ENCODE measurements around the gene NPTX1.

Gene NPTX1

GRCh38 chr17:80504686-80505413 is 28.4 kb upstream of the NPTX1 start:
- H3K27ac ChIP-seq: no peak overlapping the region
- no peak for DNase-seq (ENCODE audit: low read depth, low spot score)

- DNase-seq (ENCODE audit: low read depth, low spot score): no peak
- no peak overlapping the region for H3K27ac ChIP-seq
Observed at GRCh38 chr17:80503921-80504320, 27.5 kb upstream of the NPTX1 start.

DNA sequence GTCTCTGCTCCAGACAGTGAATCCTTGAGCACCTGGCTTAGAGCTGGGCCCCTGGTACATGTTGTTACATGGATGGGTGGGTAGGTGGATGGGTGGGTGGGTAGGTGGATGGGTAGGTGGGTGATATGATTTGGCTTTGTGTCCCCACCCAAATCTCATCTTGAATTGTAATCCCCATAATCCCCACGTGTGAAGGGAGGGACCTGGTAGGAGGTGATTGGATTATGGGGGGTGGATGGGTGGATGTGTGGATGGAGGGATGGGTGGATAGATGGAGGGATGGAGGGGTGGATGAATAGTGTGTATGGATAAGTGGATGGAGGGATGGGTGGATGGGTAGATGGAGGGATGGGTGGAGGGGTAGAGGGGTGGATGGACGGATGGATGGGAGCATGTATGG is 26.6 kb upstream of the NPTX1 start:
- DNase-seq (ENCODE audit: low read depth, low spot score): no peak
- no peak overlapping the region for H3K27ac ChIP-seq

DNA sequence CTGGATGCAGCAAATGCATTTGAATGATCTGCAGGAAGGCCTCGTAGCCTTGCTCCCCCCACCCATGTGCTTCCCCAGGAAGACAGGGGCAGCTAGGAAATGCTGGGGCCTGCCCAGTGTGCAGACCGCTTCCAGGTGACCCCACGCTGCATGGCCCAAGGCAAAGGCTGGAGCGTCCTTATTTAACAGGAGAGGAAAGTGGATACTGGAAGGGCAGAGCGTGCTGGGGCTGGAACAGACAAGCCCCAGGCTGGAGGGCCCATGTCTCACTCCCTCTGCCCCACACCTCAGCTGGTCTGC is 26.1 kb upstream of the NPTX1 start:
- no peak overlapping the region for H3K27ac ChIP-seq
- DNase-seq (ENCODE audit: low read depth, low spot score): no peak

DNA sequence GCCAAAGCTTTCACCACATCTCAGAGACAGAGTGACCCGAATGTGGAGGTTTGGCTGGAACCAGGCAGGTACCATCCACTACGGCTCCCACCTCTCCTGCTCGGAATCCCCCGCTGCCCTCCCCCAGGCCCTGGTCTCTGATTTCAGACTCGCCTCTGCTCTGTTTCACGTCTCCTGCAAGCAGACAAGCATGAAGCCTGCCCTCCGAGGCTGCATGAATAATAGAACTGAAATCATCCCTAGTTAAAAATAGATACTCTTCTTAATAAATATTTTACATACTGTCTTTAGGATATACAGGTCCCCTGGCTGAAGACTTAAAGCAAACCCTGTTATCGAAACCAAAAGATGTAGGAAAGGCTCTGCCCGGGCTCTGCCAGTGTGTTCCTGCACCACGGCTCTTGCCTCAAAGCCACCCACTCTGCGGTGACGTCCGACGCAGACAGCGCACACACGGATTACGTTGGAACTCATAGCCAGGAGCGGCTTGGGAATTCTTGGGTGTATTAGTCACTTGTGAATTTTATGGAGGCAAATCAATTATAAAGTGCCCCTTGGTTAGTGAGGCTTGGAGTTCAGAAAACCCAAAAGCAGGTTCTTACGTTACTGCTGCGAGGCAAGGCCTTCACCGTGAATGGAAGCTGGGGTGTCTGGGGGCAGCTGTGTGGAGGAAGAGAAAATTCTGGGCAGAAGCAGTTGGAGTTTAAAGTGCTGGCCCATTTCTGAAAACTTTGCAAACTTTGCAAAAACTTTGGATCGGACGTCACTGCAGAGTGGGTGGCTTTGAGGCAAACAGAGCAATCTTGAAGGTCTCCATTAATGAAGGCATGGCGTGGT is 25.6 kb upstream of the NPTX1 start:
- H3K27ac ChIP-seq: no peak overlapping the region
- no peak for DNase-seq (ENCODE audit: low read depth, low spot score)

GRCh38 chr17:80499961-80500665 is 23.7 kb upstream of the NPTX1 start:
- DNase-seq (ENCODE audit: low read depth, low spot score): no peak
- H3K27ac ChIP-seq: no peak overlapping the region

DNA sequence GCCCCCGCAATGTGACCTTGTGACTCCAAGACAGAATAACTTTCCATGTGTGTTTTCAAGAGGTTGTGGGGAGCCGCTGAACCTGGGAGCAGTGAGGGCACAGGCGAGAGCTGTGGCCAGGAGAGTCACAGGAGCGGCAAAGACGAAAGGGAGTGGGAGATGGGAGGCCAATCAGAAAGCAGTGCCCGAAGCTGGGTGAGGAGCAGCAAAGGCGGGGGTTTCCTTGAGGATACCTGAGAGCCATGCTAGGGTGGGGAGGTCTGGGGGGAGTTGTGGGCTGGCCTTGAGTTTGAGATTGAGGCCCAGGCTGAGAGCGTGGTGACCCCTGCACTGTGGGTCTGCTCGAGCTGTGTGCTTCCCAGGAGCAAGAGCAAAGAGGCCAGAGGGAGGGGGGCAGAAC is 23.2 kb upstream of the NPTX1 start:
- no peak for DNase-seq (ENCODE audit: low read depth, low spot score)
- H3K27ac ChIP-seq: no peak overlapping the region

DNA sequence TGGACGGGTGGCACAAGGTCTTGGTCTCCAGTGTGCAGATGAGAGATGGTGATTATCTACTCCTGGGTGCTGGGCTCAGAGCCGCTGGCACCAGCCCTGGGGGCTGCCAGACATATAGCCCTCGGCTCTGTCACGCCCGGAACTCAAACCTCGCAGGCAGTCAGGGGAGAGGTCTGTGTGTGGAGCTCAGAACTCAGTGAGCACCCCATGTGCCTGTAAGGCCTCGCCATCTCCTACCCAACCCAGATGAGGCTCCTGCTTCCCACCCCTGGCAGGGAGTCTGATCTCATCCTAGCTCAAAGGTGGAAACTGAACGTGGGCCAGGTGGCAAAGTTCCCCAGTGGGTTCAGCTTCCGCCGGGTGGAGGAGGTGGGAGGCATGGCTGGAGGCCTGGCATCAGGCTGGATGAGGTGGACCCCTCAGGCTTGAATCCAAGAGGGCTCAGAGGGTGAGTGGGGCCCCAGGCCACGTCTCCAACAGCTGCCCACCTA is 22.6 kb upstream of the NPTX1 start:
- H3K27ac ChIP-seq: no peak overlapping the region
- no peak for DNase-seq (ENCODE audit: low read depth, low spot score)

- no peak overlapping the region for H3K27ac ChIP-seq
- DNase-seq (ENCODE audit: low read depth, low spot score): no peak
Observed at GRCh38 chr17:80498242-80498919, 22.0 kb upstream of the NPTX1 start.

GRCh38 chr17:80497726-80498241 is 21.4 kb upstream of the NPTX1 start:
- H3K27ac ChIP-seq: no peak overlapping the region
- DNase-seq (ENCODE audit: low read depth, low spot score): no peak

- no peak for DNase-seq (ENCODE audit: low read depth, low spot score)
- H3K27ac ChIP-seq: no peak overlapping the region
Observed at GRCh38 chr17:80494547-80494946, 18.1 kb upstream of the NPTX1 start.

GRCh38 chr17:80492343-80493136 is 16.1 kb upstream of the NPTX1 start:
- no peak overlapping the region for H3K27ac ChIP-seq
- no peak for DNase-seq (ENCODE audit: low read depth, low spot score)

DNA sequence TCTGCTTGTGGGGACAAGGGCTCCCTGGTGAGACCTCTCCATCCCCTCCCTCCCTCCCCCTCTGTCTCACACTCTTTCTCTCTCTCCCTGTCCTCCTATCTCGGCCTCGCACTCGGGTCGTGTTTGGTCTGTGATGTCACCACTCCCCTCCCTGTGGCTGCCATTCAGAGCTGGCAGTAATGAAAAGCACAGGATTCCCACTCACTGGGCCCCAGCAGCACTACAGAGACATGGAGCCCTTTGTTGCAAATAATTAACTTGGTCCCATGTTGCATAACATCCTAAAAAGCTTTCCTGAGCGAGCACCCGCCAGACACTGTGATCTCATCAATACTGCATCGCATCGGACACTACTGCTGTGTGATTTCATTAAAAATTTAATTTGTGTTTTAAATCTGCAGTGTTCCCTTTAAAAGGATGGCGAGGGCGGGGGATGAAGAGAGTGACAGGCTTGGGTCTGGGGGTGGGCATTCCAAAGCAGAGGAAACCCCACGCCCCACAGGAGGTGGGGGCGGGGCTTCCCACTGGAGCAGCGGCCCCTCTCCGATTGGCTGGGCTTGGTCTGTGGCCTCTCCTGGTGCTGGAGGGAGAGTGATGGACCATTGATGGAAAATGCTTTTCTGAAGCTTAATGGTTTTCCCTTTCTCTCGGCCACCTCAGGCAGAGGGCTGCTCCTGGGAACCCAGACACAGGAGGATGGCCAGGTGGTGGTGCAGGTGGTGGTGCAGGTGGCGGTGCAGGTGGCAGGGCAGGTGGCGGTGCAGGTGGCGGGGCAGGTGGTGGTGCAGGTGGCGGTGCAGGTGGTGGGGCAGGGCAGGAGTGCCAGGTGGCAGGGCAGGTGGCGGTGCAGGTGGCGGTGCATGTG is 15.3 kb upstream of the NPTX1 start:
- DNase-seq (ENCODE audit: low read depth, low spot score): no peak

DNA sequence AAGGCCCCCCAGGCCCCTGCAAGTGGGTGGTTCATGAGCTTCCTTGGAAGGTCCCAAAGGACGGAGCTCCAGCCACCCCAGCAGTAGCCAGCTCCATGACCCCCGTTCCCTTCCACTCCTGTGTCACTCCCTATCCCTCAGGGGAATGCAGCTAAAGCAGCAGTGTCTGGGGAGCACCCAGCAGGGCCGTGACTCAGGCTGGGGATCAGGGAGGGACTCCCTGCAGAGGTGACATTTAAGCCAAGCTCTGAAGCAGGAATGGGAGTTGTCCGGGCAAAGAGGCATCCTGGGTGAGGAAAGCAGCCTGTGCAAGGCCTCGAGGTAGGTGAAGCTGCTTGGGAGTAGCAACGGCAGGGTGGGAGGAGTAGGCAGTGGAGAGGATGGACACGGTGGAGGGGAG is 11.1 kb upstream of the NPTX1 start:
- DNase-seq (ENCODE audit: low read depth, low spot score): no peak

More for the DNA sequence above, 15.3 kb upstream of the NPTX1 start:
- H3K27ac ChIP-seq: no peak overlapping the region

DNA sequence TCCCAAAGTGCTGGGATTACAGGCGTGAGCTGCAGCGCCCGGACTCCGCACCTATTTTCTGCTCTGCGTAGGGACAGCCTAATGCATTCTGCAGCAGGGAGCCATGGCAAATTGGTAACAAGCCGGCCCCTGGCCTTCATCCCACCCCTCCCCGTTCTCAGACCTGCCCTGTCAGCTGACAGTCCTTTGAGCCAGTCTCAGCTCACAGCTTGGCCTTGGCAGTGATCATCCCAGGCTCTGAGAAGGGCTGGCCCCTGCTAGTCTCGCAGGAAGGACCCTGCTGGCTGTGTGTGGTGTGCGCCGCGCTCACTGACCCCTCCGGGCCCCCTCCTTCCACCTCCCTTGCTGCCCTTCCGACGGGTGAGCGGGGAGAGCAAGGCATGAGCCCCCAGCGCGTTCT is 10.3 kb upstream of the NPTX1 start:
- no peak for DNase-seq (ENCODE audit: low read depth, low spot score)

More for the DNA sequence above, 11.1 kb upstream of the NPTX1 start:
- H3K27ac ChIP-seq: no peak overlapping the region

GRCh38 chr17:80485846-80486245 is 9.4 kb upstream of the NPTX1 start:
- H3K27ac ChIP-seq: no peak overlapping the region

More for the DNA sequence above, 10.3 kb upstream of the NPTX1 start:
- no peak overlapping the region for H3K27ac ChIP-seq

GRCh38 chr17:80482555-80483308 is 6.3 kb upstream of the NPTX1 start:
- H3K27ac ChIP-seq: no peak overlapping the region
- no peak for DNase-seq (ENCODE audit: low read depth, low spot score)

More at GRCh38 chr17:80485846-80486245, 9.4 kb upstream of the NPTX1 start:
- DNase-seq (ENCODE audit: low read depth, low spot score): no peak

- no peak for DNase-seq (ENCODE audit: low read depth, low spot score)
- H3K27ac ChIP-seq: no peak overlapping the region
Observed at GRCh38 chr17:80482058-80482318, 5.6 kb upstream of the NPTX1 start.

Data from epithelial cell of prostate (primary cell).